ENCODE results near the gene MEGF11.

GRCh38 chr15:65906396-65906795 lies 347.2 kb downstream of the MEGF11 start:
- TF ChIP-seq CTCF (IDR thresholded peaks at IDR 0.05) = no peak
- peak in 1 of 3 donors; percentile 17 for TF ChIP-seq POLR2AphosphoS5 (IDR thresholded peaks at IDR 0.05)
- no peak for TF ChIP-seq POLR2A (IDR thresholded peaks at IDR 0.05)

All from breast epithelium (tissue), 3 donors.